Stimulated activated CD8-positive, alpha-beta memory T cell treated with anti-CD3 and anti-CD28 coated beads, Interleukin-12 subunit alpha, Interleukin-12 subunit beta, amount 100 ng/mL, for 1 hour (primary cell): Measurements from ENCODE around the gene SAE1.
"Not testable (repeated sequence)": the region's sequence is repeated elsewhere in the genome, so short reads cannot be mapped to it uniquely, and the experiment has no call there.

Experiments
- DNase-seq: peaks from one replicate; pipeline ENCODE4 v3.0.0-alpha.2; 2020; ENCODE audit warnings: low read depth

SAE1 gene

GRCh38 chr19:47130120-47130588 lies 481 bp upstream of the SAE1 start:
- DNase-seq, result no peak

DNA sequence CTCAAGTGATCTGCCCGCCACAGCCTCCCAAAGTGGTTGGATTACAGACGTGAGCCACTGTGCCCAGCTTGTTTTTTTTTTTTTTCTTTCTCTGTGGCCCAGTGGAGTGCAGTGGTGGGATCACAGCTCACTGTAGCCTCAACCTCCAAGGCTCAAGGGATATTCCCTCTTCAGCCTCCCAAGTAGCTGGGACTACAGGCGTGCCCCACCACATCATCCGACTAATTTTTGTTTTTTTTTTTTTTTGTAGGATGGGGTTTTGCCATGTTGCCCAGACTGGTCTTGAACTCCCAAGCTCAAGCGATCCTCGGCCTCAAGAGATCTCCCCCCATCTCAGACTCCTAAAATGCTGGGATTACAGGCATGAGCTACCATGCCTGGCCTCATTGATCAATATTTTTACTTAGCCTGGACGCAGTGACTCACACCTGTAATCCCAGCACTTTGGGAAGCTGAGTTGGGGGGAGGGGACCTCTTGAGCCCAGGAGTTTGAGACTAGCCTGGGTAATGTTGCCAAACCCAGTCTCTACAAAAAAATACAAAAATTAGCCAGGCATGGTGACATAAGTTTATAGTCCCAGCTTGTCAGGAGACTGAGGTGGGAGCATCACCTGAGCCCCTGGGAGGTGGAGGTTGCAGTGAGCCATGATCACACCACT lies 1.7 kb downstream of the SAE1 start:
- no peak for DNase-seq

- DNase-seq, result no peak
Observed at GRCh38 chr19:47133021-47133471, 2.4 kb downstream of the SAE1 start.

DNA sequence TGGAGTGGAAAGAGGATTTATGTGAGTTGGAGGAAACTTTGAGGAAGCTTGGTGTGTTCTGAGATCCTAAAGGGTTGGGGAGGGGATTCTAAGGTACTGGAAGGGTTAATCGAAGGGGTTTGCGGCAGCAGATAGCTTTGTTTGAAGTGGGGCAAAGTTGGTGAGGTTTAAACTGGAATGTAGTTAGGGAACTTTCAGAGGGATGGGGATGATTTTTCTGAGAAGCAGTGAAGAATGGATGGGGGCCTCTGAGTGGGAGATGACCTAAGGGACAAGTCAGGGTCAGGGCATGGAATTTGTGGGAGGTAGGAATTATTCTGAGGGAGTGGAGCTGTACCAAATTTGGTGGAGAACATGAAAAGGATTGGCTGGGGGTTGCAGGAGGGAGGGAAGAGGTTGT lies 3.9 kb downstream of the SAE1 start:
- DNase-seq, result no peak

GRCh38 chr19:47135156-47135555 lies 4.5 kb downstream of the SAE1 start:
- DNase-seq, result no peak

DNA sequence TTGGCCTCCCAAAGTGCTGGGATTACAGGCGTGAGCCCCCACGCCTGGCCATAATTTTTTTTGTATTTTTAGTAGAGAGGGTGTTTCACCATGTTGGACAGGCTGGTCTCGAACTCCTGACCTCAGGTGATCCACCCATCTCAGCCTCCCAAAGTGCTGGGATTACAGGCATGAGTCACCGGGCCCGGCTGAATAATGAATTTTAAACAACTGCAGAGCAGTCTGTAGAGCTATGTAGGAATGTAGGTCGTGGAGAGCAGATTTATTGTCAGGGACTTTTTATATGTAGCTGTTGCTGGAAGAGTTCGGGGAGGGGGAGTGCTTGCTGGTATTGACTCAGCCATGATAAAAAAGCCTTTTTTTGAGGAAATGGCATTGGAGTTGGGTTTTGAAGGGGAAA lies 10.6 kb downstream of the SAE1 start:
- DNase-seq, result not testable (repeated sequence)

GRCh38 chr19:47141695-47142094 lies 11.1 kb downstream of the SAE1 start:
- no peak for DNase-seq

DNA sequence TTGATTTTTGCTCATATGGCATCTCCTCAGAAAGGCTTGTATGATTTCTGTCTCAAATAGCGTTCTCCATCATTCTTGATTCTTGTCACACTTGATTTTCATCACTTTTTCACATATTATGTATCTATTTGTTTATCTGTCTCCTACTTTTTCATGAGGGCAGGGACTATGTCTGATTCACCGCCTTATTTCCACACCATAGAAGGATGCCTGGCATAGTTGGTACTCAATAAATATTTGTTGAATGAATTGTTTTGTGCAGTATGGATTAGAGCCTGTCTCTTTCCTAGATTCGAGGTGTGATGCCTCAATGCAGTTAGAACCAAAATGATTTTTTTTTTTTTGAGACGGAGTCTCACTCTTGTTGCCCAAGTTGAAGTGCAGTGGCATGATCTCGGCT lies 12.1 kb downstream of the SAE1 start:
- DNase-seq, result no peak

DNA sequence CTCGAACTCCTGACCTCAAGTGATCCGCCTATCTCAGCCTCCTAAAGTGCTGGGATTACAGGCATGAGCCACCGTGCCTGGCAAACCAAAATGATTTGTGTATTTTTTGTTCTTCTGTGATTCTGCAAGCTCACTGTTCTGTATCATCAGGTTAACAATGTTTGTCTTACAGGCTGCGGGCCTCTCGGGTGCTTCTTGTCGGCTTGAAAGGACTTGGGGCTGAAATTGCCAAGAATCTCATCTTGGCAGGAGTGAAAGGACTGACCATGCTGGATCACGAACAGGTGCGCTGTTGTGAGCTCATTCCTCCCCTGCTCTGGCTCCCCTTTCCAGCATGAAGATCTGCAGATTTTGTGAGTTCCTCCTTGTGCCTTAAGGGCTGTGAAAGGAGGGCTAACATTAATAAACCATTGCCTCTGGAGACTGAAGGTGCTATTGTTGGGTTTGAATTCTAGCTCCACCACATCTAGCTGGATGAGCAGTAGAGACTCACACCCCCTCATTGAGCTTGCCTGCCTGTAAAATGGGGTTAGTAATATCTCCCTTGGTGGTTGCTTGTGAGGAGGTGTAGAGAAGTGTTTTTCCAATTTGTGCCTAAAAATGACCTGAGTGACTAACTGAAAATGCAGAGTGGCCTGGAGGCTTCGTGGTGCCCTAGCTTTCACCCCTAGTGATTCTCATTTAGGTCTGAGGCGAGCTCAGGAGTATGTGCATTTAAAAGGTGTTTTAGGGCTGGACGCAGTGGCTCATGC lies 12.9 kb downstream of the SAE1 start:
- DNase-seq, result no peak

- no peak for DNase-seq
Observed at GRCh38 chr19:47144630-47145029, 14.0 kb downstream of the SAE1 start.

- DNase-seq, result no peak
Observed at GRCh38 chr19:47145639-47146486, 15.2 kb downstream of the SAE1 start.

DNA sequence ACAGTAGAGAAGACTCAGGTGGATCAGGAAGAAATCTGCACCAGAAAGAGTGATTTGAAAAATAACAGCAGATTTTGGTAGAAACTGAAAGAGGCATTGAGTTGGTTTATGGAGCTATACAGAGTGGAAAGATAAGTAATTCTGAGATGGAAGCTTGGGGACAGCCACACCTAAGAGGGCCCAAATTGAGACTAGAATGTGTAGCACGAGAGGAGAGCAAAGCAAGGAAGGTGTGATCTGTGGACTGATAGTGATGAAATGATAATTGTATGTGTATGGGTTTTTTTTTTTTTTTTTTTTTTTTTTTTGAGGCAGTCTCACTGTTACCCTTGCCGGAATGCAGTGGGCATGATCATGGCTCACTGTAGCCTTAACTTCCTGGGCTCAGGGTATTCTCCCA lies 16.3 kb downstream of the SAE1 start:
- DNase-seq, result no peak

DNA sequence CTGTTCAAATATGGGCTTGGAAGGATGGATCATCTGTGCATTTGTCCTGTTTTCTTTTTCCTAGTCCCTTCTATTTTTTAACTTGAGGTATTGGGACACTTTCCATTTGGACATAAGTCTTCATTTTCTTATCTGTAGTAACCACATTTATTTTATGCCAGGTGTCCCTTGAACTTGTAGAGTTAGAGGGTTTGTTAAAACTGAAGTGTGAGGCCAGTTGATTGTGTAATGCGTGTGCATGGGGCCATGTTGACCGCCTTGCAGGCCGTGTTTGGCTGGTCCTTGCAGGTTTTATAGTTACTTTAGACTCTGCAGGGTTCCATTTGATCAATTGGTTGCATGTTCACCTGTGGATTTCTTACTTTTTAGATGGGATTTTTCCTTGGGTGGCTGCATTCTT lies 21.0 kb downstream of the SAE1 start:
- DNase-seq, result no peak

- DNase-seq, result no peak
Observed at GRCh38 chr19:47152205-47152604, 21.6 kb downstream of the SAE1 start.

- no peak for DNase-seq
Observed at GRCh38 chr19:47152632-47153031, 22.0 kb downstream of the SAE1 start.

GRCh38 chr19:47153266-47153665 lies 22.6 kb downstream of the SAE1 start:
- DNase-seq, result no peak

- DNase-seq, result no peak
Observed at GRCh38 chr19:47155148-47155547, 24.5 kb downstream of the SAE1 start.

- no peak for DNase-seq
Observed at GRCh38 chr19:47156861-47157430, 26.3 kb downstream of the SAE1 start.

DNA sequence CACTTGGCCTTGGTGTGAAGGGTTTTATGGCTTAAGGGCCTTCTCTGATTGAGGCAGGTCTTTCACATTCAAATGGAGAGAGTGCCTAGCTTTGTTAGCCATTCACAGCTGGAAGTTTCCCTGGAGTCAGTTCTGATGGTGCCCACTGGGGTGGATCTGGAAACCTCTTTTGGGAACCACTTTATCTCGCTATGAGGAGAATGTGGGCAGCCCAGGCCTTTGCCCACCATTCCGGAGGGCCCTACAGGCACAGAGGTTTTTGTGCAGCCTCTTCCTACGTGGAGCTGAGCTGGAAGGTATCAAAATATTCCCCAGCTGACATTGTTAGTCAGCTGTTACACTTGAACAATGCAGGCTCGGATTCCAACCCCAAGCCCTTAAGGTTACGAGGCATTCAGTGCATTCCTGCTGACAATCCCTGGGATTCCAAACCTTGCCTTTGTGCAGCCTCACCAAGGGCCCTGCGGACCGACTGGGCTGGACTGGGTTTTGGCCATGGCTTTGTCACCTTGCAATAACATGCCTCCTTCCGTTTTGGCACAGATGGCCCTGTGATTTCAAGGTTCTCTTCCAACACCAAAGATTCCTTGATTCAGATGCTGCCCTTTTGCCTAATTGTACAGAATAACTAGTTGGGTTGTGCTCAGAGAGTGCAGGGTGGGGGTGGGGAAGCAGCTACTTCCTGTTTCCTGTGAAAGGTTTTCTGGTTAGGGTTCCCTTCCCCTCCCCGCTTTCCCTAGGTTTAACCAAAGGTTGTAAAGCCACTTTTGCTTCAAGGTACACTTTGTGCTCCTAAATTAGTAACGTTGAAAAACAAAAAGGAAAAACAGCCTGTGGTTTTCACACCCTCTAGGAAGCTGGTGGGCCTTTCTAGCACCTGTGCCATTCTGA lies 27.0 kb downstream of the SAE1 start:
- no peak for DNase-seq

DNA sequence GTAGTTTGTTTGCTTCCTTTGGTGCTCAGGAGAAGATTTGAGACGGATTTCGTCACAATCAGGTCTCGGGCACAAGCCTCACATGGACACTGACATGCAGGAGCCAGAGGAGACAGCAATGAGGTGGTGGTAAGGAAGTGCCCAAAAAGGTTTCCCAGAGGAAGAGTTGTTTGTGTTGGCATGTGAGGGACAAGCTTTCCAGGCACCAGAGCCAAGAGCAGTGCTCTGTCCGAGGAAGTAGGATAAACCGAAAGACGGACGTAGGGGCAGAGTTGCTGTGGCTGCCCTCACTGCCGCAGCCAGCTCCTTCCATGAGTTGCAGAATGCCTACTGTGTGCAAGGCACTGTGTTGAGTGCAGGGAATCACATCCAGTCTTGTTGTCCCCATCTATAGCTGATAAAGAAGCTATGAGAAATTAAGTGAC lies 27.7 kb downstream of the SAE1 start:
- no peak for DNase-seq

- DNase-seq, result no peak
Observed at GRCh38 chr19:47158879-47159503, 28.4 kb downstream of the SAE1 start.
